Left hindlimb (tissue), 1 donor: Measurements from ENCODE around the gene DDIT4.
"Not testable (repeated sequence)": the region's sequence is repeated elsewhere in the genome, so short reads cannot be mapped to it uniquely, and the experiment has no call there.

Source experiments
- DNase-seq: peaks from one replicate; pipeline ENCODE4 v3.0.0-alpha.2; 2018

The DDIT4 gene

DNA sequence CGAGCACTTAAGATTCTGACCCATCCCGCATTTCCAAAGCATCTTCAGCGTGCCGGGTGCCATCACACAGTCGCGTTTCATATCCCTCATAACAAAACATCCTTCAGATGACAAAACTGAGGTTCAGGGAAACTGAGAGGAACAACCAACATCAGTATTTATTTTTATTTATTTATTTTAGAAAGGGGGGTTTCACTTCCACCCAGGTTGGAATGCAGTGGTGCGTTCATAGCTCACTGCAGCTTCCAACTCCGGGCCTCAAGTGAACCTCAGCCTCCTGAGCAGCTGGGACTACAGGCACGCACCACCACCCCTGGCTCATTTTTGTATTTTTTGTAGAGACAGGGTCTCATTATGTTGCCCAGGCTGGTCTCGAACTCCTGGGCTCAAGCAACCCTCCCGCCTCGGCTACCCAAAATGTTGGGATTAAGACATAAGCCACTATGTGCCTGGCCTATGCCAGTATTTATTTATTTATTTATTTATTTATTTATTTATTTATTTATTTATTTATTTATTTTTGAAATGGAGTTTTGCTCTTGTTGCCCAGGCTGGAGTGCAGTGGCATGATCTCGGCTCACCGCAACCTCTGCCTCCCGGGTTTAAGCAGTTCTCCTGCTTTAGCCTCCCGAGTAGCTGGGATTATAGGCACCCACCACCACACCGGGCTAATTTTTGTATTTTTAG, 24.4 kb upstream of the DDIT4 start:
- DNase-seq, result not testable (repeated sequence)

DNA sequence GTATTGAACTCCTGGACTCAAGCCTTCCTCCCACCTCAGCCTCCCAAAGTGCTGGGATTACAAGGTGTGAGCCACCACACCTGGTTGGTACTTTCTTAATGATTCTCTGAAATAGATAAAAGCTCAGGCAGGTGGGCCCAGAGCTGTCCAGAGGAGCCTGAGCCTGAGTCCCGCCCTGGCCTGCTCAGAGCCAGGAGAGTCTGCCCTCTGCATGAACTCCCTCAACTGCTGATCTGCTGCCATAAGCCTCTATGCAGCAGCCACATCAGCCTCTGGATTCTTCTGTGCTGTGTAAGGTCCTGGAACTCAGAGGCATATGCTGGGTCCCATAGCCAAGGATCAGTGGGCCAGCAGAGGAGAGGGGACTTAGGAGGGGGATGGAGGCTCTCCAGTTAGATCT, 23.1 kb upstream of the DDIT4 start:
- DNase-seq, result peak; percentile 86

DNA sequence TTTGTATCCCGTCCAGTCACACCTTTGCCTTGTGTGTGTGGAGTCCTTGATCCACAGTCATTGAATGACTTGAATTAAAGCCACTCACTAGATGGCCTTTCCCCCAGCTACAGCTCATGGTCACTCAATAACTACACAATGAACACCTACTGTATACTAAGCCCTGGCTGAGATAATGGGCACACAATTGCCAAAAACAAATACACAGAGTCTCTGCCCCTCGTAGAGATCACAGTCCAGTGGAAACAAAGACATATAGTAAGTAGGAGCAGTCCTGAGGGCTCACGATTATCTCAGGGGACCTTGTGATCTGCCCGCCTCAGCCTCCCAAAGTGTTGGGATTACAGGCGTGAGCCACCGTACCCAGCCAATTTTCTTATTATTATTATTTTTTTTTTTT, 22.1 kb upstream of the DDIT4 start:
- no peak for DNase-seq

DNA sequence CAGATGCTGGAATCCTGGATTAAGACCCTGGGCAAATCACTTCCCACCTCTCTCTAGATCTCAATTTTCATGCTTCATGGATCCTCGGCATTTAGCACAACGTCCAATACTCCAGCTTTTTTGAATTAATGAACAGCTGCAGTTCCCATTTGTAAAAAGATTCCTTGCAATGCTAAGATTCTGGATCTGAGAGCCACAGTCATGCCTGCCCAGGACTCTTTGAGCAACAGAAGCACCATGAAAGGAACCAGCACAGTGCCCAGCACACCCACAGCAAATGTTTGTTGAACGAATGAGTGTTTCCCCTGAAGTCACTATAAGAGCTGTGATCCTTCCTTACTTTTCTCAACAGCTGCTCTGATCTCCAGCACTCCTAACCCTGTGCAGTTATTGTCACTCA, 20.8 kb upstream of the DDIT4 start:
- no peak for DNase-seq

DNA sequence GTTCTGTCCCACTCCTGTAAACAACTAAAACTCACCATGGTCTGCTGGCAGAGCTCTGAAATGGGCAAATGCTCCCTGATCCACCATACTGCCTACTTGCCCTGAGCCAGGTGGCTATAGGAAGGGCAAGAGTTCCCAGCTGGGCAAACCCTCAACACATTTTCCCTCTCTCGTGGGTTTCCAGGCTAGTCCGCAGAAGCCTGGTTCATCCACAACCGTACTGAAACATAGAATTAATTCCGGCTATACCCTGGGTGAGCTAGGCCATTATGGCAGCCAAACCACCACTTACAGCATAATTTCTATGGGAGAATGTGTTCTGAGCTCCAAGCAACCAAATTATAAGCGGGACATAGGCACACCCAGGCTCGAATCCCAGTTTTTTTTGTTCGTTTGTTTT, 20.1 kb upstream of the DDIT4 start:
- DNase-seq, result no peak

DNA sequence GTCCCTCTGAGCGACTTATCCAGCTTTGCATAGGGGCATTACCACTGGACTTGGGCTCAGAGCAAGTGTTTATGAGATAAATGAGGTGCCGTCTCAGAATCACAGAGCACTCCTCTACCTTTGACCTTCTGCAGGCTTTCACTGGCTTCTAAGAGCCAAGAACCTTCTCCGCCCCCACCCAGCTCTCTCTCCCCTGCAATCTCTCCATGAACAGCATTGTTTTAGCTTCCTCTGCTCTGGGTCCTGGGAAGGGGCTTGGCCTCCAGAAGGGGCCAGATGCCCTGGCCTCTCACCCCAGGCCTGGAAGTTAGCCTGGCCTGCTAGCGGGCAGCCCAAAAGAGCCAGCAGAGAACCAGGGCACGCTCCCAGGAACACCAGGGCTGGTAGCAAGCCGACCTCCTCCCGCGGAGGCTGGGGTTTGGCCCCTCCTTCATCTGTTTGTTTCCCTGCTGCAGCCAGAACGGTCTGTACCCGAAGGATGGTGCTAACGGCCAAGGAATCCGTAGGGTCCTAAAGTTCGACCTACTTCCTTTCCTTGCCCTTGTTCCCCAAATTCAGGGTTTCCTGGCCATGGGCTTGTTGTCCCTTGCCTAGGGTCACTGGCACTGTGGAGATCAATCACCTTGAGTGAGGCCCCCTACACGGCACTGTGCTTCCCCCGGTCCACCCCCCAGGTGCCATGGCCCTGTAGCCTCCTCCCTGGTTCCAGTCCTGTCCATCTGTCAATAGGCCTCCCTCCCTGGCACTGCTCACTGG, 18.7 kb upstream of the DDIT4 start:
- peak; percentile 89 for DNase-seq

DNA sequence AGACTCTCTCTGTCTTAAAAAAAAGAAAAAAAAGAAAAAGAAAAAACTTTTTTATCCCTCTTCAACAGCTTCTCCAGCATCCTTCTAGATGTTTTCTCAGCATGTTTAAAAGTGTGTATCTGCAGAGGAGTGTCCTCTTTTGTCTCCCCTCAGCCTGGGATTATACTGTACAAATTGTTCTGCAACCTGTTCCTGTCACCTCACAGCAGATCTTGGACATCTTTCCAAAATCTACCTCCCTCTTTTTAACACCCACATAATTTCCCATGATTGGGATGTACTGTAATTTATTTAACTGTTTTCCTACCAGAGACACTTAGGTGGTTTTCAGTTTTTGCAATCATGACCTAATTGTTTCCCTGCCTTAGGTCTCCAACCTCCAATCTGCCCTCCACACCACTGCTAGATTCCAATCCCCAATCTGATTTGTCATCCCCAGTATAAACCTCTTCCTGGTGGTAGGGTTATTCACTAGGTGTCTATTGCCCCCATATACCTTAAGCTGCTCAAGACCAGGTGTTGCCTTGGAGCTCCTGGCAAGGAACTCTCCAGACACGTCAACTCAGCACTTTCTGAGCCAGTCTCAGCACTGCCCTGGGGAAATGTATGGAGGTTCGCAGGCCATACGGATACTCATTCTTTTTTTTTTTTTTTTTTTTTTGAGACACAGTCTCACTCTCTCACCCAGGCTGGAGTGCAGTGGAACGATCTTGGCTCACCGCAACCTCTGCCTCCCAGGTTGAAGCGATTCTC, 17.6 kb upstream of the DDIT4 start:
- DNase-seq, result no peak

DNA sequence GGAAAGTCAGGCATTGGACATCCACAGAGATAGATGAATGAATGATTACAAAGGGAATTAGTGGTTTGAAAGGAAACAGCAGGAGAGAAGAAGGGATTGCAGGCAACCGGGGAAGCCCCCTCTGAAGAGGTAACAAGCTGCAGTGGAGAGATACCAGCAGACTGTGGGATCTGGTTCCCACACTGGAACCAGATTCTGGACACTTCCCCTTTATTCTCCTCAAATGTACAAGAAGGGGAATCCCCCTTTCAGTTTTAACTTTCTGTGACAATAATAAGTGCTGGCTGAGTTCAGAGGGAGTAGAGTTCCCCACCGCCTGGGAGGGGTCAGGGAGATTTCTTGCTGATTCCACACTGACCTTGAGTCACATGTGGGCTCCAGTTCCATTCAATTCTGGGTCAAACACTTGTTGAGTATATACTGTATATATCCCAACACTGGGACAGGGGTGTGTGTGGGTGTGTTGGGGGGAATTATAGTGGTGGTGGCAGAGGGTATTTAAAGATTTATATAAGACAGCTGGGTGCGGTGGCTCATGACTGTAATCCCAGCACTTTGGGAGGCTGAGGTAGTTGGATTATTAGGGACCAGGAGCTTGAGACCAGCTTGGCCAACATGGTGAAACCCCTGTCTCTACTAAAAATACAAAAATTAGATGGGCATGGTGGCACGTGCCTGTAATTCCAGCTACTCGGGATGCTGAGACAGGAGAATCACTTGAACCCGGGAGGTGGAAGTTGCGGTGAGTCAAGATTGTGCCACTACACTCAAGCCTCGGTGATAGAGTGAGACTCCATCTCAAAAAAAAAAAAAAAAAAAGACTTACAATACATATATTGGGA, 16.5 kb upstream of the DDIT4 start:
- DNase-seq, result no peak

DNA sequence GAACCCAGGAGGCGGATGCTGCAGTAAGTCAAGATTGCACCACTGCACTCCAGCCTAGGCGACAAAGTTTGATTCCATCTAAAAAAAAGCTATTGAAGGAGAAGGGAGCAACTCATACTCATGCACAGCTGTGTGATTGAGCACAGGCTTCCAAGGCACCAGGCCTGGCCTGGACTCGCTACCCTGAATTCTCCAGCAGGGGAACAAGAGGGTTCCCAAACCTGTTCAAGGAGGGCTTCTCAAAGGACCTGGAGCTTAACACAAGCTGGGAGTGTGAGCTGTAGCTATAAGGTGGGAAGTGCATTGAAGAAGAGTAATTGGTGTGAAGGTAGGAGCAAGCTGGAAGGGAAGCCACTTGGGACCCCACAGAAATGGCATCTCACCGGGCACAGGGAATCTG, 15.1 kb upstream of the DDIT4 start:
- no peak for DNase-seq

DNA sequence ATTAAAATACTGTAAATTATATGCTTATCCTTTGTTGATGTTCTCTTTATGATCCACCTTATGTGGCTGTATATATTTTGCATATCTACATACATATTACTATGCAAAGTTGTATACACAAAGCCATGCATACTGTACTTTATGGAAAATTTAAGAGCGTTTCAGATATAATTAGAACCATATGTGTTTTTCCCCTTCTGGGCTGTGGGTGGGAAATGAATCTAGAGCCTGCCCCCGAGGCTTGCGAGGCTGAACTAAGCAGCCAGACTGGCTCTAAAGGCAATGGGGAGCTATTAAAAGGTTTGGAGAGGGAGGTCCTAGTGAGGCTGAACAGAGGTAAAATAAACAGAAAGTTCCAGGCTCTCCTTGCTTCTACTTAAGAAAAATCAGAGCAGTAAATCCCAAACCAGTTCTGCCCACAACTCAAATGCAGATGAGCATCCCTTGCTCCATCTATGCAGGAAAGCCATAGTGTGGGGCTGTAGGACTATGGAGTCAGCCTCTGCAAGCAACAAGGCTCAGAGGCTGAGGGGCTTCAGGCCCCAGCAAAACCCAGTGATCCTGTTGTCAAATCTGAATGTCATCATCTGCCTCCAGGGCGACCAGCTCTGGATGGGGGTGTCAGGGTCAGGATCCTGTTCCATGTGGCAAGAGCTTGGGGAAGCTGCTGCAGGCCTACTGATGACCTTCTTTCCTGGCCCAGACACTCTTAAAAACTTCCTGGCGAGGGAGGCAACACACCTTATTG, 14.1 kb upstream of the DDIT4 start:
- DNase-seq, result peak; percentile 76

DNA sequence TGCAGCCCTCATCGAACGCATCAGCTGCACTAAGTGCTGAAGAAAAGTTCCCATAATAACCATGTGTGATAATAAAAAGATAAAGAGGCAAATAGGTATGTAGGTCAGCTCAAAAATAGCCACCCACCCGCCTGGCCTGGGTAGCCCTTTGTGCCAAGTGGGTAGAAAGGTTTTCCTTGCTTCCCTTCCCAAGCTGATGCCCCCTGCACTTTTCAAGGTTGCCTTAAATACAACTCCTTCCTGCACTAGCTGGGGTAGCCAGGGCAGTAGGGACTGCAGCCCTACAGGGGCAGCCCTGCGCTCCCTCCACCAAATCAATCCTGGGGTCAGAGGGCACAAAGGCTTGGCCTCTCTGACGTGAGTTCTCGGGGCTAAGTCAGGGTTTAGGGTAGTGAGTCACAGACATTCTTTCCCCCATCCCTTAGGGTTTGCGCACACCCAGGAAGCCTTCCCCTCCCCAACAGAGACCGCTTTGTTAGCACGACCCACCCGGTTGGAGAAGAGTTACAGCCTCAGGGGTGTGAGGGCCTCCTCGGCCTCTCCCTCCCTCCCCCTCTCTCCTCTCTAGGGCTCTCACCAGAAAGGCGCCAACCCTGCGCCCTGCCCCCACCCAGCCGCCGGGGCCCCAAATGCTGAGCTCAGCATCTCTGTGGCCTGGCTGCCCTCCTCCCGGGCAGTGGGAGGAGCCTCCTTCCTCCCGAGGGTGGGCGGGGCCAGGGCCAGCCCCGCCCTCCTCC, 13.3 kb upstream of the DDIT4 start:
- peak; percentile 95 for DNase-seq

DNA sequence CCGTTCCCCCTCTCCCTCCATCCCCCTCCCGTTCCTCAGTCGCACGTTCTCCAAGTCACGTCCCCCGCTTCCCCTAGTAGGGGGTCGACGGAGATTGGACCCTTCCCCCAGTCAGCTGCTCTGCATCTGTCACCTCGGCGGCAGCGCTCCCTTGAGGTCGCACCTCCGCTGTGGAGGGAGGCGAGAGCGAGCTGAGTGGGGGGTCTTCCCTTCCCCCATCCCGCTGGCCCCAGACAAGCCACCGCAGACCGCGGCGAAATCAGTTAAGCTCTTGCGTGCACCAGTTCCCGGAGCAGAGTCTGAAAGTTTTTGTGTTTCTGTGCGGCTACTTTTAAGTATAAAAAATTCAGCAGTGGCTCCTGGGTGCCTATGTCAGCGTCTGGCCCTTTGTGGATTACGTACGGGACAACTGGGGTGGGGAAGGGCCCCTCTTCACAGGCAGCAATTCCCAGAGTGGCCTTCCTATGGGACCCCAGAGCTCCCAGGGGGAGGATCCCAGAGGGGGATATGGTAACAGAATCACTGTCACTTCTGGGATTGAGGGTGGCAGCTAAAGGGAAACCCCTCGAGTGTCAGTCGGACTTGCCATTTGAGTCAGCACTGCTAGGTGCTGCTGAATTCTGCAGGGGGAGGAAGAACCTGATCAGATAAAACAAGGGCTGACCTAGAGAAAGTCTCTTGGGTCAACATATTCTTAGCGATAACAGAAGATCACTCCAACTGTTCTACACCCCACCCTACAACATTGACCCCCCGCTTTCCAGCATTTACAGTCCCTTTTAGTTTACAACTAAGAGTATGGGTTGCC, 12.5 kb upstream of the DDIT4 start:
- DNase-seq, result no peak

DNA sequence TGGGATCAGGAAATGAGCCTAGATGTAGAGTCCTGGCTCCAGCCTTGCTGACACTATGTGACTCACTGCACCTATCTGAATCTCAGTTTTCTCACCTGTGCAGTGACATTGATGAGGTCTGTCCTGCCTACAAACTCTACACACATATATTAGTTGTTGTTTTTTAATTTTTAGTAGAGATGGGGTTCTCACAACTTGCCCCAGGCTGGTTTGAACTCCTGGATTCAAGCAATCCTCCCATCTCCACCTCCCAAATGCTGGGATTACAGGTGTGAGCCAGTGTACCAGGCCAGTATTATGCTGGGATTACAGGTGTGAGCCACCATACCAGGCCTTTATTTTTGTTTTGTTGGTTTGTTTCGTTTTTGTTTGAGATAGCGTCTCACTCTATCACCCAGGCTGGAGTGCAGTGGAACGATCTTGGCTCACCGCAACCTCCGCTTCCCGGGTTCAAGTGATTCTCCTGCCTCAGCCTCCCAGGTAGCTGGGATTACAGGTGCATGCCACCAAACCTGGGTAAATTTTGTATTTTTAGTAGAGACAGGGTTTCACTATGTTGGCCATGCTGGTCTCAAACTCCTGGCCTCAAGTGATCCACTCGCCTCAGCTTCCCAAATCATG, 11.8 kb upstream of the DDIT4 start:
- DNase-seq, result no peak

DNA sequence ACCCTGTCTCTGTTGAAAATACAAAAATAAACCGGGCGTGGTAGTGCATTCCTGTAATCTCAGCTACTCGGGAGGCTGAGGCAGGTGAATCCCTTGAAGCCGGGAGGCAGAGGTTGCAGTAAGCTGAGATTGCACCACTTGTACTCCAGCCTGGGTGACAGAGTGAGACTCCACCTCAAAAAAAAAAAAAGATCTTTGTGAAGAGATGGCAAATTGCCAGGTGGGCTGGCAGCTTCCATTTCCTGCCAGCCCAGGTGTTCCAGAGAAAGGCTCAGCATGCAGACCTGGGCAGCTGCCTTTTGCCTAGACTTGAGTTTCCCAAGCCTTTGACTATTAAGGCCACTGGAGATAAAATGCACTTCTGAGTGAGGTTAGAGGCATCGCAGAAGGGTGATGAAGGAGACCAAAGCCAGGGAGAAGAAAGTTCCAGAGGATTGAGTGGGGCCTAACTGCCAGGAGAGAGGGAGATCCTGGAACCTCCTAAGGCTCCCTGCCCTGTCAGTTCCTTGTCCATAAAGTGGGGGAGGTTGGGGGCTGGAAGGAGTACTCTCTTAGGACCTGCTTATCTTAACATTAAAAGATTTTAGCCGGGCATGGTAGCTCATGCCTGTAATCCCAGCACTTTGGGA, 10.0 kb upstream of the DDIT4 start:
- no peak for DNase-seq

DNA sequence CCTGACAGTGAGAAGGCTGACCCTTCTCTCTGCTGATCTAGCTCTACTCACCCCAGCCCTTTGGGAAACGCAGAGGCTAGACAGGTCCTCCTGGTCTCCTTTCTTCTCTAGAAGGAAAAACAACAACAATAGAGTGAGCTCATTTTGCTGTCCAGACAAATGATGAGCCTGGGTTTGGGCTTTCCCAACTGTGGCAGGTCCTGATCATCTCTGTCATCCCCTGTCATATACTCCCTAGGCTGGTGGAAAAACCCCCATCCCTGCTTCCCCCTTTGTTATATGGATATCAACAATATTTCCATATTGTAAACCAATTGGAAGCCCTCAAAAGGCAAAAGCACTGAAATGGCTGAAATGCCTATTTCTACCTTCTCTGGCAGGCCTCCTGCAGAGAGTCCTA, 9.2 kb upstream of the DDIT4 start:
- DNase-seq, result no peak

DNA sequence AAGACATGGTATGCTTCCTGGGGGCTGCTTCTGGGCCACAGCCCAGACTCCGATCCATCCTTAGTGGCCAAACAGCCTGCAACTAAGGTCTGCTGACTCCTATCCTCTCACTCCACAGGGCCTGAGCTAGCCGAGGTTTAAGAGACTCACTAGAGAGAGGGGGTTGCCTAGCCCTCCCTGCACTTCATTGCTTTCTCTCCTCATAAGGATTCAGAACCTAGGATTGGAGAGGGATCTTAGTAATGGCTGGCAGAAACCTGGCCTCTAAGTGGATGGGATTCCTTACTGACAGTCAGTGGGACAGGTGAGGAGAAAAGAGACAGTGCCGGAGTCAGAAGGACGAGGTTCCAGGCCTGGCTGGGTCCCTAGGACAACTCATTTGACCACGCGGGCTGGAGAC, 8.2 kb upstream of the DDIT4 start:
- DNase-seq, result no peak

DNA sequence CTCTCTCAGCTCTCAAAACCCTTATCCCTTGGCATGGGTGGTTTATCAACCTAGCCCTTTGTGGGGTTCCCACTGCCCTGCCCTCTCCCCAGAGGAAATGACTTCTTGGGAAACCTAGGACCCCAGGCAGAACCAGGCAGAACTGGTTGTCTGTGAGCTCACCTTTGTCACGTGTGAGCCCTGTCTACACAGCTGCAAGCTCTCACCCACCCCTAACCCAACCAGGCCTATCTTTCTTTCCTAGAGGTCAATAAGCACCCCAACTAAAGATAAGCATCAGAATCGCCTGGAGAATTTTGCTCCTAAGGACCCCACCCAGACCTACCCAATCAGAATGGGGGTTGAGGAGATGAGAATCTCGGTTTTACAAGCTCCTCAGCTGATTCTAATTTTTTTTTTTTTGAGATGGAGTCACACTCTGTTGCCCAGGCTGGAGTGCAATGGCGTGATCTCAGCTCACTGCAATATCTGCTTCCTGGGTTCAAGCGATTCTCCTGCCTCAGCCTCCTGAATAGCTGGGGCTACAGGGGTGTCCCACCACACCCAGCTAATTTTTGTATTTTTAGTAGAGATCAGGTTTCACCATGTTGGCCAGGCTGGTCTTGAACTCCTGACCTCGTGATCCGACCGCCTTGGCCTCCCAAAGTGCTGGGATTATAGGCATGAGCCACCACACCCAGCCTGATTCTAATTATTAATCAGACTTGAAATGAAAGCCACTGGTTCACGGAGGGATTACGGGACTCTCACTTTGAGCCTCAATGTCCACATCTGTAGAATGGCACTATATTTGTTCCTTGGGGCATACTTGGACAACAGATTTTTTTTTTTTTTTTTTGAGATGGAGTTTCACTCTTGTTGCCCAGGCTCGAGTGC, 7.5 kb upstream of the DDIT4 start:
- no peak for DNase-seq

DNA sequence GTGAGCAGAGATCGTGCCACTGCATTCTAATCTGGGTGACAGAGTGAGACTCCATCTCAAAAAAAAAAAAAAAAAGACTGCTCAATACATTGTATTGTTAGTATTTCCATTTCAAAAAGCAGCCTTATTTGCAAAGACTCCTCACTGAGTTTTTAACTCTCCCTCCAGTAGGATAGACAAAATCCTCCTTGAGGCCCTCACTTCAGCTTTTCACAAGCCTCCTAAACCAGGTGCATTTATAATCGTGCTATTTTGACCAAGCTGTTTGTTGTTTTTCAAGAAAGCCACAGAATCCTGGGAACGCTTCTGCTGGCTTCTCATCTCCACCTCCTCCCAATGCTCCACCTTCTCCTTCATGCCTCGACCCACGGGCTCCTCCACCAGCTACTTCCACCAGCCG, 6.3 kb upstream of the DDIT4 start:
- no peak for DNase-seq
